K562 (cell line): Measurements from ENCODE around the gene INCA1. TPM values are rescaled to one million over a fixed set of nuclear protein-coding genes. Genes with fewer than 3 reads are reported as not detected.

Source experiments
- CXXC5 ChIP-seq: fragments of 250-450 bp; sonication (Bioruptor Pico); IDR thresholded peaks from 2 replicates; pipeline ENCODE4 v1.8.0; 2022; ENCODE audit warnings: inconsistent platforms, mild to moderate bottlenecking, moderate library complexity
- DDX20 ChIP-seq: fragments of 450-650 bp; IDR thresholded peaks from 2 replicates; pipeline ENCODE4 v1.6.1; 2016; ENCODE audit warnings: missing genetic modification characterization, low read depth, mild to moderate bottlenecking, missing compliant biosample characterization, moderate library complexity
- FOXJ2 ChIP-seq: fragments of 200-800 bp; sonication (Bioruptor generic); IDR thresholded peaks from 2 replicates; pipeline ENCODE4 v1.6.1; 2016; ENCODE audit warnings: missing genetic modification characterization, missing compliant biosample characterization
- LEF1 ChIP-seq: fragments of 450-650 bp; IDR thresholded peaks from 2 replicates; pipeline ENCODE4 v1.6.1; 2016; ENCODE audit warnings: mild to moderate bottlenecking
- MAFF ChIP-seq: IDR thresholded peaks from 2 replicates; pipeline ENCODE4 v1.6.1; 2012; ENCODE audit warnings: low read length, improper control_type of control experiment
- MED1 ChIP-seq: sonication (generic); formaldehyde crosslinking; IDR thresholded peaks from 2 replicates; pipeline ENCODE4 v1.8.1; 2023; ENCODE audit warnings: missing genetic modification reagents, borderline replicate concordance
- NCOA2 ChIP-seq, 2 experiments: fragments of 450-650 bp; IDR thresholded peaks; 2 replicates each; pipeline ENCODE4 v1.6.1; 2018; ENCODE audit warnings: mild to moderate bottlenecking in 2 of 2, moderate library complexity in 1 of 2; ENCODE audit not compliant: partially characterized antibody in 2 of 2
- NR2C1 ChIP-seq, 2 experiments: fragments of 450-650 bp; IDR thresholded peaks; 2 replicates each; pipeline ENCODE4 v1.6.1; 2017; ENCODE audit warnings: mild to moderate bottlenecking in 2 of 2, antibody characterized with exemption in 1 of 2, inconsistent platforms in 1 of 2, missing compliant biosample characterization in 1 of 2, missing genetic modification characterization in 1 of 2
- OTX1 ChIP-seq: fragments of 450-650 bp; formaldehyde crosslinking; IDR thresholded peaks from 2 replicates; pipeline ENCODE4 v1.4.0; 2022; ENCODE audit warnings: mild to moderate bottlenecking
- POLR2AphosphoS2 ChIP-seq: IDR thresholded peaks from 2 replicates; pipeline ENCODE4 v1.6.1; 2012; ENCODE audit warnings: low read length, improper control_type of control experiment
- POLR2B ChIP-seq: fragments of 450-650 bp; IDR thresholded peaks from 2 replicates; pipeline ENCODE4 v1.6.1; 2018; ENCODE audit warnings: low read depth; ENCODE audit not compliant: partially characterized antibody
- TBL1XR1 ChIP-seq, 2 experiments: IDR thresholded peaks; 2 replicates each; pipeline ENCODE4 v1.6.1; 2012; ENCODE audit warnings: improper control_type of control experiment in 2 of 2, low read length in 2 of 2, mild to moderate bottlenecking in 1 of 2
- TRIM28 ChIP-seq: fragments of 450-650 bp; IDR thresholded peaks from 2 replicates; pipeline ENCODE4 v1.6.1; 2017
- ZBTB43 ChIP-seq: sonication (generic); formaldehyde crosslinking; IDR thresholded peaks from 2 replicates; pipeline ENCODE4 v1.8.0; 2023; ENCODE audit warnings: mild to moderate bottlenecking, missing genetic modification reagents
- ZNF224 ChIP-seq: sonication (generic); formaldehyde crosslinking; IDR thresholded peaks from 2 replicates; pipeline ENCODE4 v1.8.0; 2022; ENCODE audit warnings: mild to moderate bottlenecking, missing genetic modification reagents
- polyA plus RNA-seq, 8 experiments: library from polyadenylated mRNA; depleted of rRNA in 4 of 8; stranded (reverse) in 5 of 8; unstranded in 3 of 8; fragments of >200 nt; fragmentation: Nextera tagmentation in 2 of 8; fragmentation: Illumina TruSeq in 1 of 8; extraction: Ambion mirVana in 2 of 8; extraction: Trizol in 1 of 8; gene quantifications; 2 replicates each; pipeline versions ENCODE4 v1.2.1 to v1.2.3, GENCODE V29; 2011 to 2014; ENCODE audit warnings: inconsistent platforms in 1 of 8, missing spikeins in 1 of 8
- total RNA-seq, 7 experiments: library from RNA; depleted of rRNA in 6 of 7; stranded (reverse); fragments of >200 nt in 6 of 7; fragmentation: Illumina TruSeq in 2 of 7; extraction: Trizol in 2 of 7; gene quantifications; 2 replicates each; pipeline versions ENCODE4 v1.2.1 to v1.2.3, GENCODE V29; 2011 to 2021; ENCODE audit warnings: low replicate concordance in 1 of 7
- TF ChIP-seq, protein P1 (sequence below), 2 experiments: fragments of 450-650 bp; formaldehyde crosslinking in 1 of 2; IDR thresholded peaks; 2 replicates each; pipeline versions ENCODE4 v1.4.0 to v1.6.1; 2014 to 2020; ENCODE audit warnings: mild to moderate bottlenecking in 2 of 2, borderline replicate concordance in 1 of 2, low read depth in 1 of 2
- TF ChIP-seq, protein P2 (sequence below): fragments of 450-650 bp; IDR thresholded peaks from 2 replicates; pipeline ENCODE4 v1.6.1; 2014; ENCODE audit warnings: low read depth, mild to moderate bottlenecking, moderate library complexity, borderline replicate concordance

The INCA1 gene
- total and polyA plus RNA-seq, 9 of the 15 experiments (the other 6 are each of a cell fraction or from before 2014, with no cell fraction given): 0.08 to 0.50 (median 0.13) TPM; not detected in 4

DNA sequence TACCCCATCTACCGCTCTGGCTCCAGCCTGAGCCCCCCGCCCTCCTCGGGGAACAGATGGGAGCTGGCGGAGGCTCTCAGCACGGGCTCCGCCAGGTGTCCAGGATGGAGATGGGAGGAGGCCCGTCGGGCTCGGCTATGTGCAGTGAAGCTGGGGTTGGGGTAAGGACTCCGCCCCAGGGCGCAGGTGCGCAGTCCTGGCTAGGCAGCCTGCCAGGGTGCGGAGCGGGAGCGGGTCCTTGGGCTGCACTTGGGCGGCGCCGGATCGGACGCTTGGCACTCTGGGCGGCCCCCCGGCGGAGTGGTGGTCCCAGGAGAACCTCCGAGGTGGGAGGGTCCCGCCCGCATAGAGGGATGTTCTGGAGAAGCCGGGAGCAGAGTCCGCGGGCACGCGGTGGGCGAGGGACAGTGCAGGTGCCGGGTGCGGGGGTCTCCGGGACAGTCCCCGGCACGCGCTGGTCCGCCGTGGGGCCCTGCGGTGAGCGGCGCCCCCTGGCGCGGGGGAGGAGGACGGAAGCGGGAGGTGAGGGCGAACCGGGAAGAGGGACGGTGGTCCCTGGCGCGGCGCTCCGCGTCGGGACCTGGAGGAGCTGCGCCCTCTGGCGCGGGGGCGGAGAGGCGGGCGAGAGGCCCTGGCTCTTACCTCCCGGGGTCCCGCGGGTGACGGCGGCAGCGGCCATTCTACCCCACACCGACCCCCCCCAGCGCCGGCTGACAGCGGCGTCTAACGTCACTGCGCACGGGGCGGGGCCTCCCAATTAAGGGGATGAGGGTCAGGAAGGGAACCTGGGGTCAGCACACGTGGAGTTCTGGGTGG, 10.2 kb downstream of the INCA1 start, which contains the start of gene CAMTA2 (continued):
- TF ChIP-seq, protein P1, sequence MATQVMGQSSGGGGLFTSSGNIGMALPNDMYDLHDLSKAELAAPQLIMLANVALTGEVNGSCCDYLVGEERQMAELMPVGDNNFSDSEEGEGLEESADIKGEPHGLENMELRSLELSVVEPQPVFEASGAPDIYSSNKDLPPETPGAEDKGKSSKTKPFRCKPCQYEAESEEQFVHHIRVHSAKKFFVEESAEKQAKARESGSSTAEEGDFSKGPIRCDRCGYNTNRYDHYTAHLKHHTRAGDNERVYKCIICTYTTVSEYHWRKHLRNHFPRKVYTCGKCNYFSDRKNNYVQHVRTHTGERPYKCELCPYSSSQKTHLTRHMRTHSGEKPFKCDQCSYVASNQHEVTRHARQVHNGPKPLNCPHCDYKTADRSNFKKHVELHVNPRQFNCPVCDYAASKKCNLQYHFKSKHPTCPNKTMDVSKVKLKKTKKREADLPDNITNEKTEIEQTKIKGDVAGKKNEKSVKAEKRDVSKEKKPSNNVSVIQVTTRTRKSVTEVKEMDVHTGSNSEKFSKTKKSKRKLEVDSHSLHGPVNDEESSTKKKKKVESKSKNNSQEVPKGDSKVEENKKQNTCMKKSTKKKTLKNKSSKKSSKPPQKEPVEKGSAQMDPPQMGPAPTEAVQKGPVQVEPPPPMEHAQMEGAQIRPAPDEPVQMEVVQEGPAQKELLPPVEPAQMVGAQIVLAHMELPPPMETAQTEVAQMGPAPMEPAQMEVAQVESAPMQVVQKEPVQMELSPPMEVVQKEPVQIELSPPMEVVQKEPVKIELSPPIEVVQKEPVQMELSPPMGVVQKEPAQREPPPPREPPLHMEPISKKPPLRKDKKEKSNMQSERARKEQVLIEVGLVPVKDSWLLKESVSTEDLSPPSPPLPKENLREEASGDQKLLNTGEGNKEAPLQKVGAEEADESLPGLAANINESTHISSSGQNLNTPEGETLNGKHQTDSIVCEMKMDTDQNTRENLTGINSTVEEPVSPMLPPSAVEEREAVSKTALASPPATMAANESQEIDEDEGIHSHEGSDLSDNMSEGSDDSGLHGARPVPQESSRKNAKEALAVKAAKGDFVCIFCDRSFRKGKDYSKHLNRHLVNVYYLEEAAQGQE (IDR thresholded peaks at IDR 0.05; ENCODE audit: borderline replicate concordance): peak; percentile 45; the same call in 1 of the 2 replicates
- TF ChIP-seq, protein P1 (CRISPR knock-in tag; IDR thresholded peaks at IDR 0.05; ENCODE audit: low read depth): 0 out of 2 replicates have a peak, but pooled peaks have one; percentile 27
- TF ChIP-seq NCOA2 (IDR thresholded peaks at IDR 0.05; ENCODE audit: partially characterized antibody in 2 of 2): no peak
- TF ChIP-seq POLR2AphosphoS2: no peak
- no peak for TF ChIP-seq LEF1
- no peak for TF ChIP-seq MAFF
- TF ChIP-seq TBL1XR1 (IDR thresholded peaks at IDR 0.05; ENCODE audit: low read length in 2 of 2): no peak
- peak; percentile 14 for TF ChIP-seq POLR2B
- TF ChIP-seq FOXJ2 (tag): peak; percentile 51; the same call in 1 of the 2 replicates
- no peak for TF ChIP-seq ZNF224 (CRISPR knock-in tag)
- peak; percentile 91 for TF ChIP-seq CXXC5 (CRISPR knock-in tag)
- TF ChIP-seq, protein P2, sequence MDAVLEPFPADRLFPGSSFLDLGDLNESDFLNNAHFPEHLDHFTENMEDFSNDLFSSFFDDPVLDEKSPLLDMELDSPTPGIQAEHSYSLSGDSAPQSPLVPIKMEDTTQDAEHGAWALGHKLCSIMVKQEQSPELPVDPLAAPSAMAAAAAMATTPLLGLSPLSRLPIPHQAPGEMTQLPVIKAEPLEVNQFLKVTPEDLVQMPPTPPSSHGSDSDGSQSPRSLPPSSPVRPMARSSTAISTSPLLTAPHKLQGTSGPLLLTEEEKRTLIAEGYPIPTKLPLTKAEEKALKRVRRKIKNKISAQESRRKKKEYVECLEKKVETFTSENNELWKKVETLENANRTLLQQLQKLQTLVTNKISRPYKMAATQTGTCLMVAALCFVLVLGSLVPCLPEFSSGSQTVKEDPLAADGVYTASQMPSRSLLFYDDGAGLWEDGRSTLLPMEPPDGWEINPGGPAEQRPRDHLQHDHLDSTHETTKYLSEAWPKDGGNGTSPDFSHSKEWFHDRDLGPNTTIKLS: peak; percentile 61; the same call in 1 of the 2 replicates
- no peak for TF ChIP-seq OTX1 (CRISPR knock-in tag)
- no peak for TF ChIP-seq NR2C1 (IDR thresholded peaks at IDR 0.05)
- peak; percentile 31; the same call in 1 of the 2 replicates for TF ChIP-seq NR2C1 (tag; IDR thresholded peaks at IDR 0.05)
- no peak for TF ChIP-seq DDX20 (tag)
- no peak for TF ChIP-seq MED1
- TF ChIP-seq TRIM28: no peak
- no peak for TF ChIP-seq ZBTB43
